ENCODE results near the gene ZNF605. TPM values are rescaled to one million over a fixed set of nuclear protein-coding genes. Genes with fewer than 3 reads are reported as not detected.

The ZNF605 gene
- total and polyA plus RNA-seq, 2 donors (not counting 1 experiment from before 2014, with no cell fraction given): 6.0 to 21.7 TPM

GRCh38 chr12:132869551-132869950, 86.6 kb downstream of the ZNF605 start:
- H3K4me2 ChIP-seq (replicated peaks; ENCODE audit: low read depth, low read length, poor library complexity, severe bottlenecking): no peak overlapping the region
- H3K9me3 Mint-ChIP-seq (ENCODE audit: insufficient read depth): no peaks in the 10 kb centered on the region
- H3K4me1 Mint-ChIP-seq: peaks cover 4% of the 10 kb centered on the region
- no peaks in the 10 kb centered on the region for H3K4me1 ChIP-seq (ENCODE audit: control insufficient read depth in 2 of 2, insufficient read depth in 2 of 2, low read length in 2 of 2)
- no peak for ATAC-seq (ENCODE audit: low read depth)
- H3K79me2 ChIP-seq (ENCODE audit: control insufficient read depth, insufficient read depth, low read length): peaks cover 43% of the 10 kb centered on the region
- peaks cover 18% of the 10 kb centered on the region for H4K20me1 ChIP-seq (ENCODE audit: control insufficient read depth, insufficient read depth, low read length, poor library complexity, severe bottlenecking)
- H2AFZ ChIP-seq (ENCODE audit: insufficient read depth, low read depth, low read length, poor library complexity, severe bottlenecking): no peak overlapping the region
- H3K4me3 ChIP-seq (ENCODE audit: control extremely low read depth in 1 of 5, extremely low read depth in 1 of 5, insufficient read depth in 1 of 5, low read depth in 2 of 5, low read length in 4 of 5): no peak overlapping the region
- no peak overlapping the region for H3K9ac ChIP-seq (ENCODE audit: low read length)
- WGBS (ENCODE audit: insufficient coverage): 94% methylated on average over 12 of the region's 14 CpGs
- H3K27me3 Mint-ChIP-seq: no peaks in the 10 kb centered on the region
- H3K9me3 ChIP-seq (ENCODE audit: control extremely low read depth in 1 of 3, control insufficient read depth in 2 of 3, insufficient read depth in 1 of 3, low read length in 2 of 3): no peaks in the 10 kb centered on the region
- TF ChIP-seq EZH2 (IDR thresholded peaks at IDR 0.05; ENCODE audit: borderline replicate concordance, insufficient read depth, low read depth, low read length, poor library complexity, severe bottlenecking): no peak
- no peak for TF ChIP-seq CTCF (IDR thresholded peaks at IDR 0.05)
- CTCF ChIA-PET: no interaction called here
- no peak for DNase-seq
- intact Hi-C loops (cut with micrococcal nuclease): no loop called here
- peaks cover 14 to 61% of the 10 kb centered on the region in 2 experiments for H3K36me3 ChIP-seq (replicated peaks in 1 of 2; ENCODE audit: control extremely low read depth in 1 of 2, control insufficient read depth in 1 of 2, extremely low read depth in 1 of 2, insufficient read depth in 2 of 2, low read length in 1 of 2)
- H3K4me3 Mint-ChIP-seq: no peak overlapping the region
- POLR2A ChIA-PET: no interaction called here
- no peak overlapping the region for H3K27ac ChIP-seq (ENCODE audit: low read length in 2 of 2)
- H3K27me3 ChIP-seq (replicated peaks in 1 of 4; ENCODE audit: control extremely low read depth in 1 of 4, control insufficient read depth in 3 of 4, insufficient read depth in 4 of 4, low read length in 3 of 4): no peaks in the 10 kb centered on the region
- H3K27ac Mint-ChIP-seq: no peak overlapping the region

Small RNAs within 50 kb of the gene (small RNA-seq; reads per million reads assigned to genes)
- not detected for gene RNU4ATAC12P (ENCODE audit: insufficient read length, low read depth, low replicate concordance)

Other genes starting within 250 kb of the ZNF605 start
- 28.3 and 29.9 TPM in 2 replicates for gene PGAM5, start 245.5 kb downstream of the ZNF605 start, total RNA-seq
- gene PGAM5, start 245.5 kb downstream of the ZNF605 start, polyA plus RNA-seq: 12.6 and 14.6 TPM in 2 replicates
- 148 and 158 TPM in 2 replicates for gene ANKLE2, start 194.5 kb downstream of the ZNF605 start, total RNA-seq
- 102 and 105 TPM in 2 replicates for gene ANKLE2, start 194.5 kb downstream of the ZNF605 start, polyA plus RNA-seq
- gene GOLGA3, start 127.4 kb downstream of the ZNF605 start, total RNA-seq: 66.0 and 68.9 TPM in 2 replicates
- gene GOLGA3, start 127.4 kb downstream of the ZNF605 start, polyA plus RNA-seq: 27.7 and 32.7 TPM in 2 replicates
- gene CHFR, start 68.7 kb downstream of the ZNF605 start, total RNA-seq: 92.5 and 105 TPM in 2 replicates
- 83.8 and 89.0 TPM in 2 replicates for gene CHFR, start 68.7 kb downstream of the ZNF605 start, polyA plus RNA-seq
- 36.0 and 41.5 TPM in 2 replicates for gene ZNF26, start 30.1 kb upstream of the ZNF605 start, total RNA-seq
- 38.3 and 43.6 TPM in 2 replicates for gene ZNF26, start 30.1 kb upstream of the ZNF605 start, polyA plus RNA-seq
- gene ZNF84, start 81.2 kb upstream of the ZNF605 start, total RNA-seq: 48.4 and 61.5 TPM in 2 replicates
- gene ZNF84, start 81.2 kb upstream of the ZNF605 start, polyA plus RNA-seq: 17.6 and 22.0 TPM in 2 replicates
- gene ZNF140, start 124.6 kb upstream of the ZNF605 start, total RNA-seq: 24.2 and 26.8 TPM in 2 replicates
- 10.1 and 11.3 TPM in 2 replicates for gene ZNF140, start 124.6 kb upstream of the ZNF605 start, polyA plus RNA-seq
- gene ZNF891, start 174.0 kb upstream of the ZNF605 start, total RNA-seq: 6.8 and 7.7 TPM in 2 replicates
- gene ZNF891, start 174.0 kb upstream of the ZNF605 start, polyA plus RNA-seq: 1.5 and 2.3 TPM in 2 replicates
- gene ZNF10, start 174.3 kb upstream of the ZNF605 start, total RNA-seq: 20.0 and 20.9 TPM in 2 replicates
- 5.2 and 26.7 TPM in 2 replicates for gene ZNF10, start 174.3 kb upstream of the ZNF605 start, polyA plus RNA-seq
- 32.4 and 37.1 TPM in 2 replicates for gene ZNF268, start 225.2 kb upstream of the ZNF605 start, total RNA-seq
- gene ZNF268, start 225.2 kb upstream of the ZNF605 start, polyA plus RNA-seq: 4.1 and 4.4 TPM in 2 replicates

All from B cell (primary cell).